Measurements from ENCODE around the gene DDHD1. TPM values are rescaled to one million over a fixed set of nuclear protein-coding genes. Genes with fewer than 3 reads are reported as not detected.

The DDHD1 gene
- total and polyA plus RNA-seq, 2 experiments from 2014 or later = 11.2 to 28.9 TPM

GRCh38 chr14:52988139-52988538 lies 165.0 kb downstream of the DDHD1 start:
- H3K79me2 ChIP-seq (replicated peaks; ENCODE audit: insufficient read depth) = no peaks in the 10 kb centered on the region
- H3K4me3 Mint-ChIP-seq = no peak overlapping the region
- no peaks in the 10 kb centered on the region for H3K4me1 ChIP-seq (ENCODE audit: insufficient read depth)
- no peaks in the 10 kb centered on the region for H4K20me1 ChIP-seq (replicated peaks; ENCODE audit: insufficient read depth)
- no peaks in the 10 kb centered on the region for H3K9me2 ChIP-seq (ENCODE audit: insufficient read depth)
- no peak overlapping the region for H3K27ac ChIP-seq (ENCODE audit: low read depth)
- no peaks in the 10 kb centered on the region for H3F3A ChIP-seq (replicated peaks; ENCODE audit: low read depth)
- no peak for ATAC-seq
- H3K27me3 ChIP-seq (ENCODE audit: insufficient read depth) = no peaks in the 10 kb centered on the region
- no peak overlapping the region for H3K27ac Mint-ChIP-seq
- H3K36me3 Mint-ChIP-seq (ENCODE audit: low read depth) = no peaks in the 10 kb centered on the region
- no peak for DNase-seq (ENCODE audit: low spot score)
- H3K9me3 Mint-ChIP-seq = no peaks in the 10 kb centered on the region
- H3K36me3 ChIP-seq (ENCODE audit: insufficient read depth) = no peaks in the 10 kb centered on the region
- H3K4me1 Mint-ChIP-seq = no peaks in the 10 kb centered on the region
- no peaks in the 10 kb centered on the region for H3K27me3 Mint-ChIP-seq (ENCODE audit: insufficient read depth, low read depth, poor library complexity)
- H3K4me3 ChIP-seq = no peak overlapping the region
- no peak overlapping the region for H3K4me2 ChIP-seq
- H2AFZ ChIP-seq = no peak overlapping the region
- TF ChIP-seq ETS1 (IDR thresholded peaks at IDR 0.05) = no peak
- TF ChIP-seq ZNF114 (CRISPR knock-in tag; IDR thresholded peaks at IDR 0.05) = no peak
- TF ChIP-seq EZH2 (IDR thresholded peaks at IDR 0.05; ENCODE audit: low read depth, unreplicated experiment) = no peak
- TF ChIP-seq EZH2phosphoT487 (IDR thresholded peaks at IDR 0.05; ENCODE audit: unreplicated experiment) = no peak
- TF ChIP-seq JUNB (IDR thresholded peaks at IDR 0.05; ENCODE audit: unreplicated experiment) = no peak
- TF ChIP-seq STAT1 (IDR thresholded peaks at IDR 0.05; ENCODE audit: unreplicated experiment) = no peak
- no peak for TF ChIP-seq CREB1 (CRISPR knock-in tag; IDR thresholded peaks at IDR 0.05; ENCODE audit: low read depth)
- TF ChIP-seq NANOG (IDR thresholded peaks at IDR 0.05; ENCODE audit: borderline replicate concordance) = no peak
- TF ChIP-seq CTCF (conservative IDR thresholded peaks at IDR 0.05; ENCODE audit: low read depth in 2 of 2) = no peak
- TF ChIP-seq ZNF331 (CRISPR knock-in tag; IDR thresholded peaks at IDR 0.05; ENCODE audit: low read depth) = no peak
- TF ChIP-seq ZNF462 (CRISPR knock-in tag; IDR thresholded peaks at IDR 0.05) = no peak
- no peak for TF ChIP-seq REST (IDR thresholded peaks at IDR 0.05; ENCODE audit: unreplicated experiment)
- no peak for TF ChIP-seq POLR2AphosphoS5 (IDR thresholded peaks at IDR 0.05; ENCODE audit: low read depth)

Measured in GM23338 (cell line).